Hepatocyte (in vitro differentiated cells): ENCODE measurements around the gene PRSS21.

Experiments
- CTCF ChIP-seq: fragments of 200-600 bp; sonication (generic); IDR thresholded peaks from 2 replicates; pipeline ENCODE4 v1.5.1; 2016; ENCODE audit warnings: antibody characterized with exemption, mild to moderate bottlenecking; ENCODE audit not compliant: poor library complexity
- EZH2phosphoT487 ChIP-seq: fragments of 200-600 bp; sonication (generic); IDR thresholded peaks from one replicate; pipeline ENCODE4 v1.6.1; 2018; ENCODE audit warnings: antibody characterized with exemption, mild to moderate bottlenecking, low read depth, moderate library complexity; ENCODE audit not compliant: unreplicated experiment, severe bottlenecking

- TF ChIP-seq CTCF: no peak
- no peak for TF ChIP-seq EZH2phosphoT487
Measured at GRCh38 chr16:2822496-2822895, 5.5 kb downstream of the PRSS21 start.
